ENCODE measurements around the gene AMN1.

Gene AMN1

GRCh38 chr12:31629756-31630732 lies 98.8 kb downstream of the AMN1 start:
- peak; percentile 82 for DNase-seq (ENCODE audit: low read depth)

DNA sequence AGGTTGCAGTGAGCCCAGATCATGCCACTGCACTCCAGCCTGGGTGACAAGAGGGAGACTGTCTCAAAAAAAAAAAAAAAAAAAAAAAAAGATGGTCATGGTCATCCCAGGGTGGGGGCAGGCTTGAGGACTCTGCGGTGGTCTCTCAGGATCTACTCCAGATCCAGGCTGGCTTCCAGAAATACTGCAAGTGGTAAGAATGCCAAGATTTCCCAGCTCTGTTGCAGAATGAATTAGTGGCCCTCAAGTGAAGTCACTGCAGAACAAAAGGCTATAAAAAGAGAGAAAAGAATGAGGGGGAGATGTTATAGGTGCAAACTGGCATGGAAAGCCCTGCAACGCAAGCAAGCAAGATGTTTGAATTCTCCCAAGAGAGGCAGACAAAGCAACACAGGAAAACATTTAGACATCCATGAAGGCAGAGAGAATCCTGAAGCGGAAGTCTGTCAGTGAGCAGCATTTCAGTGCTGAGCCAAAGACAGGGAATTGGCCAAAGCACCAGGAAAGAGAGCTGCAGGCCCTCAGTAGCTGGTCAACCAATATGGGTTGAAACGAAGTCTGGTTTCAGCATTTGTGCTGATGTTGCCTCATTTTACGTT lies 101.3 kb downstream of the AMN1 start:
- DNase-seq (ENCODE audit: low read depth) = no peak

DNA sequence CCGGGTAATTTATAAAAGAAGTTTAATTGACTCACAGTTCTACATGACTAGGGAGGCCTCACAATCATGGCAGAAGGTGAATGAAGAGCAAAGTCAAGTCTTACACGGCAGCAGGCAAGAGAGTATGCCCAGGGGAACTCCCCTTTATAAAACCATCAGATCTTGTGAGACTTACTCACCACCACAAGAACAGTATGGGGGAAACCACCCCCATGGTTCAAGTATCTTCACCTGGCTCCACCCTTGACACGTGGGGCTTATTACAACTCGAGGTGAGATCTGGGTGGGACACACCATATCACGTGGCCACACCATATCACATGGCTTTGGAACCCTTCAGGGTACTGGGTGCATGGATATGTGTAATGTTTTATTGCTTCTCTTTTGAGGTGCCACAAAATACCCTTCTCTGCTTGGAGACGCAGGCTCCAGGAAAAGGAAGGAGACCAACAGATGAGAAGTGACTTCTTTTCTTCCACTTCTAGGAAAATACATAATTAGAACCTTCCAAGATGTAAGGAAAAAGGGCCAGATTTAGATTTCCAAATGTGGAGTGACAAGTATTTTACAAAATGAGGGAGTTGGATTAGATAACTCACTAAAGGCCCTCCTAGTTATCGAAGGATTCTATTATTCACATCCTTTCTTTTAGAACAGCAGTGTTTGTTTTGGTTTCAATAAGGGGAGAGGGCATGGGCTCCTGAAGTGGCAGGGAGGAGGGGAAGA lies 102.4 kb downstream of the AMN1 start:
- DNase-seq (ENCODE audit: low read depth) = no peak

DNA sequence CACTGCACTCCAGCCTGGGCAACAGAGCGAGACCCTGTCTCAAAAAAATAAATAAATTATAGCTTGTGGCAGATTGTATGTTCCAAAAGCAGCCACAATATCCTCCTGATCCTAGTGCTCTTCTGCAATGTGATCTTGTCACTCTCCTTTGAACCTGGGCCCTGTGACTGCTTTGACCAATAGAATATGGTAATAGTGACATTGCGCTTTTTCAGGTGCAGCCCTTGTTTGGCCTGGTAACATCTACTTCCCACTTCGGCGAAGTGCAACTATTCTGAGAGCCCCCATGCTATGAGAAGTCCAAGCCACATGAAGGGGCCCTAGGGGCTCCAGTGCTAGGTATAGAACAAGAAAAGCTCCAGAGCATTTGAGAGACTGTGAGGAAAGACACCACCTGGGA lies 106.8 kb downstream of the AMN1 start:
- no peak for DNase-seq (ENCODE audit: low read depth)
